ENCODE measurements around the gene CDKN2A. TPM values are rescaled to one million over a fixed set of nuclear protein-coding genes. Genes with fewer than 3 reads are reported as not detected.

Gene CDKN2A
- total and polyA plus RNA-seq, 8 donors: 0.73 to 47.3 (median 2.5) TPM; not detected in 4

DNA sequence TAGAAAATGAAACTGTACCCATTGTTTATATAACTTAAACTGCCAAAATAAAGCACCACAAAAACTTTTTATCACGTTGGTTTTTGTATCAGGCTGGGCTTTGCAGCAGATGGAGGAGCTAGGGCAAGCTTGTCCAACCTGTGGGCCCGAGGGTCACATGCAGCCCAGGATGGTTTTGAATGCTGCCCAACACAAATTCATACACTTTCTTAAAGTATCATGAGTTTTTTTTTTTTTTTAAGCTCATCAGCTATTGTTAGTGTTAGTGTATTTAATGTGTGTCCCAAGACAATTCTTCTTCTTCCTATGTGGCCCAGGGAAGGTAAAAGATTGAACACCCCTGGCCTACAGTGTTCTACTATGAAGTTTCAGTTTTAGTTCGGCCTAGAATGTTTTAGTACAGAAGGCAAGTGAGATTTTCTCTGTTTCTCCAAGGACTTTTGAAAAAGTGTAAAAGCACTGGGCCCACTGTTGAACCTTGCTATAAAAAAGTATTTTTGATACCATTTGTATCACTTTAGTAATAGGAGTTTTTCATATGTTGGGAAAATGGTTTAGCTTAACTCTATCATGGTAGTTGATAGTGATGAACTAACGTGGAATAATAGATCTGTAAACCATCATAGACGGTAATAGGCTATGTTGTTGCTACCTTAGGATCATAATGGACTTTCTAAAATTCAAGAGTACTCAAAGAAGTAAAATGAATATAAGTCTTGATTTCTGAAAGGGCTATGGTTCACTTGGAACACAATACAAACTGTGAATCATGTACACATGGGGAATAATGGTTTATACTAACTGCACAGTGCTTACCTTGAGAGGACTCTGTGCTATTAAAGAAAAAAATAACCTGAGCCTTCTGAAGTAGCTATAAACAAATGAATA is 2.9 kb downstream of the CDKN2A start:
- no peaks in the 10 kb centered on the region for H3K36me3 ChIP-seq
- H3K4me1 ChIP-seq: peaks cover 6 to 32% (median 26%) of the 10 kb centered on the region in 4 donors
- intact Hi-C loops (cut with DNase I; ENCODE audit: low total_unique reads): no loop called here
- no peak overlapping the region for H3K4me3 ChIP-seq
- peaks cover 9 to 95% (median 23%) of the 10 kb centered on the region in 3 donors for H3K27me3 ChIP-seq
- 82 to 90% (median 83%) methylated on average over 5 of the region's 5 CpGs for WGBS, 5 donors
- TF ChIP-seq POLR2A (IDR thresholded peaks at IDR 0.05) (no peak), POLR2AphosphoS5 (IDR thresholded peaks at IDR 0.05) (no peak), EP300 (IDR thresholded peaks at IDR 0.05) (no peak)
- TF ChIP-seq, protein P1, sequence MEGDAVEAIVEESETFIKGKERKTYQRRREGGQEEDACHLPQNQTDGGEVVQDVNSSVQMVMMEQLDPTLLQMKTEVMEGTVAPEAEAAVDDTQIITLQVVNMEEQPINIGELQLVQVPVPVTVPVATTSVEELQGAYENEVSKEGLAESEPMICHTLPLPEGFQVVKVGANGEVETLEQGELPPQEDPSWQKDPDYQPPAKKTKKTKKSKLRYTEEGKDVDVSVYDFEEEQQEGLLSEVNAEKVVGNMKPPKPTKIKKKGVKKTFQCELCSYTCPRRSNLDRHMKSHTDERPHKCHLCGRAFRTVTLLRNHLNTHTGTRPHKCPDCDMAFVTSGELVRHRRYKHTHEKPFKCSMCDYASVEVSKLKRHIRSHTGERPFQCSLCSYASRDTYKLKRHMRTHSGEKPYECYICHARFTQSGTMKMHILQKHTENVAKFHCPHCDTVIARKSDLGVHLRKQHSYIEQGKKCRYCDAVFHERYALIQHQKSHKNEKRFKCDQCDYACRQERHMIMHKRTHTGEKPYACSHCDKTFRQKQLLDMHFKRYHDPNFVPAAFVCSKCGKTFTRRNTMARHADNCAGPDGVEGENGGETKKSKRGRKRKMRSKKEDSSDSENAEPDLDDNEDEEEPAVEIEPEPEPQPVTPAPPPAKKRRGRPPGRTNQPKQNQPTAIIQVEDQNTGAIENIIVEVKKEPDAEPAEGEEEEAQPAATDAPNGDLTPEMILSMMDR (IDR thresholded peaks at IDR 0.05): no peak
- no peak overlapping the region for H3K27ac ChIP-seq
- no peak for DNase-seq
- peaks cover 0 to 6% (median 0%) of the 10 kb centered on the region in 4 donors for H3K9me3 ChIP-seq

DNA sequence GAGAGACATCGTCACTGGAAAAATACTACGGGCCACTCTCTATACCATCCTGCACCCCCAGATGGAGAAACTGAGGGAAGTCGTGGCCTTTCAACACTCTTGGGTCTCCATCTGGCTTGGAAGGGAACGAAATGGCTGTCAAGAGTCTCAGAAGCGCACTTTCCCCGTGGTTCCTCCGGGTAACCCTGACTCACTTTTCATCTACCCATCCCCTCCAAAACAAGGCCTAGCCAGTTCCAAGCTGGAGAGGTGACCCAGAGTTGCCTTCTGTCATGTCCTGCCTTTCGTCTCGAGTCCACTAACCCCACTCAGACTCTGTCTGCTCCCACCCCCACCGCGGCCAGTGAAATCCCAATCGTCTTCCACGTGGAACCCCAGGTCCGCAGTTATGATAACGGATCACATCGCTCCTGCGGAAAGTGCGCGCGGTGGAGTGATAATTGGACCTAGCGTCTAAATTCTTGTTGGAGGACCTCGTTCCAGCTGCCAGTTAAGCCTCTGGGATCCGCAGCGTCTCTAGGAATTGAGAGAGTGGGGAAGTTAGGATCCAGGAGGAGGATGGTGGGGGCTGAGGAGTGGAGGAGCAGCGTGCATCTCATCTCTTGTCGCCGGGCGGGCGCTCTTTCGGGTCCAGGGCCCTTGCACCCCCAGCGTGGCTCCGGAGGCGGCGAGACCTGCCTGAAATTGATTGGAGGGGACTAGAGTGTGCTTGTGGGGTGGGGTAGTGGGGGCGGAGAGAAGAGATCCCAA is 4.6 kb downstream of the CDKN2A start:
- intact Hi-C loops (cut with DNase I; ENCODE audit: low total_unique reads): no loop called here
- Histone ChIP-seq H3K27ac (no peak overlapping the region), H3K27me3 (peaks cover 9 to 97% (median 23%) of the 10 kb centered on the region in 3 donors), H3K4me3 (no peak overlapping the region), H3K36me3 (no peaks in the 10 kb centered on the region), H3K4me1 (peaks cover 6 to 20% (median 14%) of the 10 kb centered on the region in 4 donors), H3K9me3 (peaks cover 0 to 6% (median 0%) of the 10 kb centered on the region in 4 donors)
- WGBS, 5 donors: 14 to 27% (median 19%) methylated on average over 35 of the region's 35 CpGs
- TF ChIP-seq, protein P1 (IDR thresholded peaks at IDR 0.05): no peak
- TF ChIP-seq POLR2AphosphoS5 (IDR thresholded peaks at IDR 0.05): no peak
- no peak for TF ChIP-seq EP300 (IDR thresholded peaks at IDR 0.05)
- TF ChIP-seq POLR2A (IDR thresholded peaks at IDR 0.05): no peak
- no peak for DNase-seq

DNA sequence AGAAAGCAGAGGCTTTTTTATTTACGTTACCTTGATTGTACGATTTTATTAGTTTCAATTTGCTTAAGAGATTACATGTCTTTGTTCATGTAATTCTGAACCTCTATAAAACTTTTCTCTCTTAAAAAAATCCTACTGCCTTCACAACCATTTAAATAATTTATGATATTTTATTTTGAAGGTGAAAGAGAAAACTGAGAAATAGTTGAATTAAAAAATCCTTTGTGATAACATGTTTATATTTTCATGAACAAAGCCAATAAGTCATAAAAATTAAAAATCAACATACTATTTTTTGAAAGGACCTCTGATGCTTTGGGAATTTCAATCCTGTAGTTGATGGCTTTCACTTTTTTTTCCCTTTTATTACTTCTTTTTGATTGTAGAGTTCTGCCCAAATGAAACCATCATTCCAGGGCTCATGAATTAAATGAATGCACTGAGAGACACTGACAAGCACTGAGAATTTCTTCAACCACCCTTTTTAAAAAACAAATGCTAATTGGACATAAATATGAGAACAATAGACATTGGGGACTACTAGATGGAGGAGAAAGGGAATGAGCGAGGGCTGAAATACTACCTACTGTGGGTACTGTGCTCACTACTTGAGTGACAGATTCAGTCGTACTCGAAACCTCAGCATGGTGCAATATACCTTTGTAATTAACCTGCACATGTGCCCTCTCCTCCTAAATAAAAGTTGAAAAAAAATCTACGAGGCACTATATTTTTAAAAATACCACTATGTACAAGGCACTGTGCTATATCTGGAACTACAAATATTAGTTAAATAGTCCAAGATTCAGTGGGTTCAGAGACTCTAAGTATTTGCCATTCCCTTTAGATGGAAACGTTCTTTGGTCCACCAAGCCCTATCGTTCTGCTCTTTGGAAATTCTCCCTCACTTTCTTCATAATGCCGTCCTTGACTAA is 5.9 kb downstream of the CDKN2A start:
- H3K27ac ChIP-seq: no peak overlapping the region
- H3K9me3 ChIP-seq: peaks cover 0 to 6% (median 0%) of the 10 kb centered on the region in 4 donors
- no peak for DNase-seq
- WGBS, 5 donors: 25 to 36% (median 30%) methylated on average over 9 of the region's 9 CpGs
- peaks cover 0 to 8% (median 3%) of the 10 kb centered on the region in 4 donors for H3K4me1 ChIP-seq
- H3K27me3 ChIP-seq: peaks cover 9 to 97% (median 23%) of the 10 kb centered on the region in 3 donors
- no peak overlapping the region for H3K4me3 ChIP-seq
- H3K36me3 ChIP-seq: no peaks in the 10 kb centered on the region
- no peak for TF ChIP-seq POLR2AphosphoS5 (IDR thresholded peaks at IDR 0.05)
- no peak for TF ChIP-seq POLR2A (IDR thresholded peaks at IDR 0.05)
- no peak for TF ChIP-seq EP300 (IDR thresholded peaks at IDR 0.05)
- TF ChIP-seq, protein P1 (IDR thresholded peaks at IDR 0.05): no peak
- intact Hi-C loops (cut with DNase I; ENCODE audit: low total_unique reads): no loop called here
